Gastrocnemius medialis (tissue), 4 donors: ENCODE results near the gene SFTPA2.

Experiments used
- CTCF ChIP-seq, 5 experiments: fragments of 450-650 bp in 3 of 5; fragments of 200-600 bp in 2 of 5; sonication (generic) in 2 of 5; IDR thresholded peaks in 4 of 5; conservative IDR thresholded peaks in 1 of 5; 1 replicate in 4 of 5; 2 replicates in 1 of 5; pipeline ENCODE4 v1.5.1; 2016 to 2019; ENCODE audit warnings: antibody characterized with exemption in 5 of 5, mild to moderate bottlenecking in 3 of 5, moderate library complexity in 3 of 5
- POLR2A ChIP-seq, 2 donors: fragments of 450-650 bp; IDR thresholded peaks; one replicate each; pipeline ENCODE4 v1.6.1; 2017; ENCODE audit warnings: antibody characterized with exemption in 2 of 2, mild to moderate bottlenecking in 2 of 2, moderate library complexity in 2 of 2

DNA sequence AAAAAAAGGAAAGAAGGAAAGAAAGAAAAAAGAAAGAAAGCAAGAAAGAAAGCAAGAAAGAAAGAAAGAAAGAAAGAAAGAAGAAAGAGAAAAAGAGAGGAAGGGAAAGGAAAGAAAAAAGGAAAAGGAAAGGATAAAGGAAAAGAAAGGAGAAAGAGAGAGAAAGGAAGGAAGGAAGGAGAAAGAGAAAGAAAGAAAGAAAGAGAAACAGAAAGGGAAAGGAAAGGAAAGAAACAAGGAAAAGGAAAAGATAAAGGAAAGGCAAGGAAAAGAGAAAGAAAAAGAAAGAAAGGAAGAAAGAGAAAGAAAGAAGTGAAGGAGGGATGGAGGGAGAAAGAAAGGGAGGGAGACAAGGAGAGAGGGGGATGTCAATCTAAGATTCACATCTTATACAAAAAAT is 20.8 kb upstream of the SFTPA2 start:
- no peak for TF ChIP-seq CTCF (IDR thresholded peaks at IDR 0.05 in 4 of 5, conservative IDR thresholded peaks at IDR 0.05 in 1 of 5)
- no peak for TF ChIP-seq POLR2A (IDR thresholded peaks at IDR 0.05)
